OCI-LY3 (cell line): Measurements from ENCODE around the gene HHIP.

ENCODE experiments used
- H2AFZ ChIP-seq: fragments of 200-600, 300-600 bp; shearing (Covaris generic); 2 replicates; pipeline ENCODE4 v1.6.0; 2014; ENCODE audit warnings: antibody characterized with exemption, low read depth, low read length
- H3K27ac ChIP-seq: fragments of 200-600, 300-600 bp; sonication (generic); 2 replicates; pipeline ENCODE4 v1.5.1; 2014; ENCODE audit warnings: mild to moderate bottlenecking, low read length, moderate library complexity, mixed read lengths
- H3K27me3 ChIP-seq: fragments of 200-600, 300-600 bp; sonication (generic); 2 replicates; pipeline ENCODE4 v1.6.1; 2014; ENCODE audit warnings: low read depth, low read length, mixed read lengths
- H3K36me3 ChIP-seq: fragments of 200-600, 300-600 bp; sonication (generic); replicated peaks from 2 replicates; pipeline ENCODE3; 2014; ENCODE audit warnings: low read depth, low read length, mixed read lengths
- H3K4me1 ChIP-seq: fragments of 300-600, 200-600 bp; sonication (generic); 2 replicates; pipeline ENCODE4 v1.6.1; 2014; ENCODE audit warnings: low read length, mixed read lengths
- H3K4me2 ChIP-seq: fragments of 200-600, 300-600 bp; sonication (generic); 2 replicates; pipeline ENCODE4 v1.6.1; 2014; ENCODE audit warnings: low read length, mixed read lengths
- H3K4me3 ChIP-seq: fragments of 300-600, 200-600 bp; sonication (generic); 2 replicates; pipeline ENCODE4 v1.5.1; 2014; ENCODE audit warnings: antibody characterized with exemption, mild to moderate bottlenecking, low read length, moderate library complexity
- H3K79me2 ChIP-seq: fragments of 300-600, 200-600 bp; shearing (Covaris generic); 2 replicates; pipeline ENCODE4 v1.6.1; 2014; ENCODE audit warnings: mild to moderate bottlenecking, low read length, mixed read lengths
- H3K9ac ChIP-seq: fragments of 300-600, 200-600 bp; shearing (Covaris generic); 2 replicates; pipeline ENCODE4 v1.6.0; 2014; ENCODE audit warnings: mild to moderate bottlenecking, low read length, moderate library complexity
- H3K9me3 ChIP-seq: fragments of 200-600, 300-600 bp; shearing (Covaris generic); 2 replicates; pipeline ENCODE4 v1.6.1; 2014; ENCODE audit warnings: low read length, mixed read lengths; ENCODE audit not compliant: insufficient read depth
- H4K20me1 ChIP-seq: fragments of 200-600, 300-600 bp; sonication (generic); 2 replicates; pipeline ENCODE4 v1.6.1; 2016; ENCODE audit warnings: low read length, mixed read lengths; ENCODE audit not compliant: insufficient read depth
- CTCF ChIP-seq: fragments of 200-600, 300-600 bp; sonication (generic); IDR thresholded peaks from 2 replicates; pipeline ENCODE4 v1.5.1; 2014; ENCODE audit warnings: antibody characterized with exemption, low read length, low read depth
- EZH2phosphoT487 ChIP-seq: fragments of 200-600 bp; shearing (Covaris generic); IDR thresholded peaks from 2 replicates; pipeline ENCODE4 v1.6.1; 2018; ENCODE audit warnings: antibody characterized with exemption, mixed run types, low read depth

HHIP gene

GRCh38 chr4:144715230-144715629, 69.3 kb downstream of the HHIP start:
- Histone ChIP-seq H3K36me3 (no peaks in the 10 kb centered on the region), H3K79me2 (no peaks in the 10 kb centered on the region), H3K4me2 (peak overlapping the region; percentile 40), H3K27ac (no peak overlapping the region), H3K9ac (no peak overlapping the region), H2AFZ (no peak overlapping the region), H3K4me1 (peaks cover 12% of the 10 kb centered on the region), H3K4me3 (no peak overlapping the region), H3K27me3 (peaks cover 16% of the 10 kb centered on the region; the same call in 1 of the 2 replicates), H3K9me3 (no peaks in the 10 kb centered on the region), H4K20me1 (no peaks in the 10 kb centered on the region)
- TF ChIP-seq EZH2phosphoT487 (no peak), CTCF (no peak)

GRCh38 chr4:144716778-144717177, 70.8 kb downstream of the HHIP start:
- H3K27ac ChIP-seq = no peak overlapping the region
- H3K79me2 ChIP-seq = no peaks in the 10 kb centered on the region
- peaks cover 16% of the 10 kb centered on the region; the same call in 1 of the 2 replicates for H3K27me3 ChIP-seq
- H3K9ac ChIP-seq = no peak overlapping the region
- H3K4me2 ChIP-seq = no peak overlapping the region
- H3K9me3 ChIP-seq = no peaks in the 10 kb centered on the region
- TF ChIP-seq CTCF = no peak
- no peak for TF ChIP-seq EZH2phosphoT487
- no peak overlapping the region for H2AFZ ChIP-seq
- no peaks in the 10 kb centered on the region for H3K36me3 ChIP-seq
- H3K4me3 ChIP-seq = no peak overlapping the region
- H4K20me1 ChIP-seq = no peaks in the 10 kb centered on the region
- H3K4me1 ChIP-seq = peaks cover 12% of the 10 kb centered on the region

GRCh38 chr4:144718958-144719512, 73.1 kb downstream of the HHIP start:
- Histone ChIP-seq H2AFZ (no peak overlapping the region), H4K20me1 (no peaks in the 10 kb centered on the region), H3K36me3 (no peaks in the 10 kb centered on the region), H3K27me3 (peaks cover 16% of the 10 kb centered on the region; the same call in 1 of the 2 replicates), H3K9me3 (no peaks in the 10 kb centered on the region), H3K4me3 (no peak overlapping the region), H3K79me2 (no peaks in the 10 kb centered on the region), H3K9ac (no peak overlapping the region), H3K27ac (no peak overlapping the region), H3K4me2 (no peak overlapping the region), H3K4me1 (peaks cover 12% of the 10 kb centered on the region)
- no peak for TF ChIP-seq EZH2phosphoT487
- no peak for TF ChIP-seq CTCF

- Histone ChIP-seq H3K36me3 (no peaks in the 10 kb centered on the region), H3K27me3 (peaks cover 16% of the 10 kb centered on the region; the same call in 1 of the 2 replicates), H3K79me2 (no peaks in the 10 kb centered on the region), H3K4me1 (peaks cover 4% of the 10 kb centered on the region), H4K20me1 (no peaks in the 10 kb centered on the region), H3K9ac (no peak overlapping the region), H3K27ac (no peak overlapping the region), H3K4me2 (no peak overlapping the region), H2AFZ (no peak overlapping the region), H3K4me3 (no peak overlapping the region), H3K9me3 (no peaks in the 10 kb centered on the region)
- TF ChIP-seq EZH2phosphoT487 (no peak), CTCF (no peak)
These were observed 74.5 kb downstream of the HHIP start for GRCh38 chr4:144720491-144720890.
